ENCODE results near the gene LAMTOR3.

LAMTOR3 gene

GRCh38 chr4:99828477-99828876, 65.8 kb downstream of the LAMTOR3 start:
- FAIRE-seq: no peak

Measured in endometrium (tissue), 2 donors.